ENCODE measurements around the gene ADGRF1.

- no peak for TF ChIP-seq EZH2phosphoT487 (IDR thresholded peaks at IDR 0.05; ENCODE audit: low read depth)
- TF ChIP-seq CTCF (IDR thresholded peaks at IDR 0.05; ENCODE audit: low read depth, low read length): no peak
These were observed 7.2 kb downstream of the ADGRF1 start for GRCh38 chr6:47034926-47035325.

All from OCI-LY3 (cell line).